Renal pelvis (tissue), 3 donors: ENCODE data around the gene GYPA. TPM values are rescaled to one million over a fixed set of nuclear protein-coding genes. Genes with fewer than 3 reads are reported as not detected.

ENCODE experiments used
- polyA plus RNA-seq, 3 donors: library from polyadenylated mRNA; unstranded; fragments of 120-200 nt; gene quantifications; one replicate each; pipeline ENCODE4 v1.2.1, GENCODE V29; 2013; ENCODE audit not compliant: insufficient read length in 3 of 3

GYPA gene
- polyA plus RNA-seq, 3 donors = 1.4 to 5.2 (median 4.8) TPM

Other genes starting within 250 kb of the GYPA start
- 1 to 10 TPM; 2.8 to 4.2 (median 3.1) TPM for gene GYPE, start 235.2 kb downstream of the GYPA start, polyA plus RNA-seq
- gene GYPB, start 121.3 kb downstream of the GYPA start, polyA plus RNA-seq = 1 to 10 TPM; 2.1 to 3.3 (median 2.8) TPM